ENCODE data around the gene GTF2H1.

DNA sequence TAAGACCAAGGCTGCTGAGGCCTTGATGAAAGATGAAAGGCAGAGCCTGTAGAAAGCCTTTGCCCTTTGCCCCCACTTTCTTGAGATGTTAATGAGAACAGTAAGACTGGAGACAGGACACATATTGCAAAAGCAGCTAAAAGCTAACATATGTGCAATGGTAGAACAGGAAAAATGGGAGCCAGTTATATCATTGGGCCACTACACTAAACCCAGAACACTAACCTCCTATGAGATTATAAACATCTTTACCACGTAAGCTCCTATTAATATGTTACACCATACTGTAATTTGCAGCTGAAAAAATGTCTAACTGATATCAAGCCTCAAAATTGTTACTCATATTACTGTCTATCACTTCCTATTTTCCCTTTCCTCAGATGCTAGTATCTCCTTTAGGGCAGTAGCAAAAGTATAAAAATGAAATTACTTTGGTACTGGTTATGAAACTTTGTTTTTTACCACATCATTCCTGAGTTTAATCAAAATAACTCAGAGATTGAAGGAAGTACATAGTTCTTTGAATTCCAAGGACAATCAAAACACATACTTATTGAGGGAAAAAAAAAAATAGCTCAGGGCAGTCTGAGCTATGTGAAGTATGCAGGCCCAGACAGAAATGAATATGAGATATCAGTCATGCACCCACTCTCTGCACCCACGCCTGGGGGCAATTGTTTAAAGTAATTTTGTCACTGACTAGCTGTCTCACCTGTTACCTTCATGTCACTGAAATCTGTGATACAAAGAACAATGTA is 9.5 kb upstream of the GTF2H1 start:
- TF ChIP-seq, protein P1, sequence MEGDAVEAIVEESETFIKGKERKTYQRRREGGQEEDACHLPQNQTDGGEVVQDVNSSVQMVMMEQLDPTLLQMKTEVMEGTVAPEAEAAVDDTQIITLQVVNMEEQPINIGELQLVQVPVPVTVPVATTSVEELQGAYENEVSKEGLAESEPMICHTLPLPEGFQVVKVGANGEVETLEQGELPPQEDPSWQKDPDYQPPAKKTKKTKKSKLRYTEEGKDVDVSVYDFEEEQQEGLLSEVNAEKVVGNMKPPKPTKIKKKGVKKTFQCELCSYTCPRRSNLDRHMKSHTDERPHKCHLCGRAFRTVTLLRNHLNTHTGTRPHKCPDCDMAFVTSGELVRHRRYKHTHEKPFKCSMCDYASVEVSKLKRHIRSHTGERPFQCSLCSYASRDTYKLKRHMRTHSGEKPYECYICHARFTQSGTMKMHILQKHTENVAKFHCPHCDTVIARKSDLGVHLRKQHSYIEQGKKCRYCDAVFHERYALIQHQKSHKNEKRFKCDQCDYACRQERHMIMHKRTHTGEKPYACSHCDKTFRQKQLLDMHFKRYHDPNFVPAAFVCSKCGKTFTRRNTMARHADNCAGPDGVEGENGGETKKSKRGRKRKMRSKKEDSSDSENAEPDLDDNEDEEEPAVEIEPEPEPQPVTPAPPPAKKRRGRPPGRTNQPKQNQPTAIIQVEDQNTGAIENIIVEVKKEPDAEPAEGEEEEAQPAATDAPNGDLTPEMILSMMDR (IDR thresholded peaks at IDR 0.05), result no peak
- TF ChIP-seq POLR2A (IDR thresholded peaks at IDR 0.05) (no peak), POLR2AphosphoS5 (IDR thresholded peaks at IDR 0.05) (no peak)

Measured in transverse colon (tissue), 4 donors.